SK-N-MC (cell line): ENCODE data around the gene CNTNAP3.
"Not testable (repeated sequence)": the region's sequence is repeated elsewhere in the genome, so short reads cannot be mapped to it uniquely, and the experiment has no call there.

Source experiments
- DNase-seq: peaks from one replicate; pipeline ENCODE4 v3.0.0-alpha.2; 2011; ENCODE audit warnings: low read depth, low spot score
- H3K27ac ChIP-seq: fragments of 200-600 bp; sonication (generic); 2 replicates; pipeline ENCODE4 v1.5.1; 2016; ENCODE audit warnings: mixed run types
- H3K36me3 ChIP-seq: fragments of 200-600 bp; sonication (generic); 2 replicates; pipeline ENCODE4 v1.6.1; 2017; ENCODE audit warnings: antibody characterized with exemption, low read length, mixed read lengths; ENCODE audit not compliant: insufficient read depth
- H3K4me3 ChIP-seq: fragments of 200-600 bp; sonication (generic); 2 replicates; pipeline ENCODE4 v1.5.1; 2016
- H3K9ac ChIP-seq: fragments of 200-600 bp; sonication (generic); 2 replicates; pipeline ENCODE4 v1.8.0; 2017; ENCODE audit warnings: mixed run types, mixed read lengths; ENCODE audit not compliant: insufficient read length
- H3K9me3 ChIP-seq: fragments of 200-600 bp; sonication (generic); 2 replicates; pipeline ENCODE4 v1.6.1; 2017; ENCODE audit warnings: low read depth, mild to moderate bottlenecking, antibody characterized with exemption, low read length, moderate library complexity, mixed read lengths

CNTNAP3 gene

GRCh38 chr9:39039148-39039547, 248.8 kb downstream of the CNTNAP3 start:
- H3K4me3 ChIP-seq, H3K27ac ChIP-seq, H3K36me3 ChIP-seq: not testable (repeated sequence)

GRCh38 chr9:39038221-39038620, 249.7 kb downstream of the CNTNAP3 start:
- not testable (repeated sequence) for DNase-seq

More at GRCh38 chr9:39039148-39039547, 248.8 kb downstream of the CNTNAP3 start:
- not testable (repeated sequence) for H3K9ac ChIP-seq, DNase-seq, H3K9me3 ChIP-seq

DNA sequence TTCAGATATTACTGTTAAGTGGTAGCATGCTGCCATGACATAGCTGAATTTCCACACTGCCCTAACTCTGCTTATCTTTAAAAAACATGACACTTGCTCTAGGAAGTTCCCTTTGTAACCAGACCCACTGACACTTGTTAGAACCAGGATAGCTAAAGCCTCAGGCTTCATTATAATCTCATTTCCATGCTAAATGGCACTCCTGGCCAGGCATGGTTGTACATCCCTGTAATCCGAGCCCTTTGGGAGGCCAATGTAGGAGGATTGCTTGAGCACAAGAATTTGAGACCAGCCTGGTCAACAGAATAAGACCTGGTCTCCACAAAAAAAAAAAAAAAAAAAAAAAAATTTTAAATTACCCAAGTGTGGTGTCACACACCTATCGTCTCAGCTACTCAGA, 254.1 kb downstream of the CNTNAP3 start:
- not testable (repeated sequence) for H3K36me3 ChIP-seq, H3K27ac ChIP-seq, H3K4me3 ChIP-seq, DNase-seq, H3K9me3 ChIP-seq, H3K9ac ChIP-seq

More at GRCh38 chr9:39038221-39038620, 249.7 kb downstream of the CNTNAP3 start:
- not testable (repeated sequence) for H3K36me3 ChIP-seq, H3K9me3 ChIP-seq, H3K9ac ChIP-seq, H3K4me3 ChIP-seq, H3K27ac ChIP-seq

DNA sequence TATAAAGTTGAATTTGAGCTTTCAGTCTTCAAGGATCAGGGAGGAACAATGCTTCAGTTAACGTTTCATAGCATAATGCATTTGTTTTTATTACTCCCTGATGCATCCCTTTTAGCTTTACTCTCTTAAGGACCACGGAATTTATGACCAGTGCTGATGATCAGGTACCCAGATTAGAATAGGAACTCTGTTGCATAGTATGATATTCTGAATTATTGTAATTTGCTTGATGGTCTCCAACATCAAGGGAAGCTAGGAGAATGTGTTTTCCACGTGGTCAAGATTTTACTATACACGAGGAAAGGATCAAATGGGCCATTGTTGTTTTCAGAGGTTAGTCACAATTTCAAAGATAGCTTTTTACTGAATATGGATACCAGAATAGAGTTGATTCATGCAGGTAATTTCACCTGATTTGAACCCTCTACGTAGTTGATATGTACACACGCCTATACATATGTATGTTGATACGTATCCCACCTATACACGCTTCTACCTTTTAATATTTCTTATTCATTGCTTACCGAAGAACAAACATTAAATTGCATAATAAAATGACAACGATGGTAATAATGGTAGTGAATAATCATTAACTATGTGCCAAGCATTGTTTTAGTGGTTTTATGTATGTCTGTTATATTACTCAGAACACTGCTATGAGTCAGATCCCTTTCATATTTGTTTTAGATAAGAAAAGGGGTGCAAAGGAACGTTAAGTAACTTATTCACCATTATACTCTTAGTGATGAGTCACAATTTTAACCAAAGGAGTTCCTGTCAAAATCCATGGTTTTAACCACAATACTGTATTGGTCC, 257.6 kb downstream of the CNTNAP3 start:
- H3K27ac ChIP-seq, DNase-seq, H3K36me3 ChIP-seq, H3K9ac ChIP-seq, H3K9me3 ChIP-seq, H3K4me3 ChIP-seq: not testable (repeated sequence)

DNA sequence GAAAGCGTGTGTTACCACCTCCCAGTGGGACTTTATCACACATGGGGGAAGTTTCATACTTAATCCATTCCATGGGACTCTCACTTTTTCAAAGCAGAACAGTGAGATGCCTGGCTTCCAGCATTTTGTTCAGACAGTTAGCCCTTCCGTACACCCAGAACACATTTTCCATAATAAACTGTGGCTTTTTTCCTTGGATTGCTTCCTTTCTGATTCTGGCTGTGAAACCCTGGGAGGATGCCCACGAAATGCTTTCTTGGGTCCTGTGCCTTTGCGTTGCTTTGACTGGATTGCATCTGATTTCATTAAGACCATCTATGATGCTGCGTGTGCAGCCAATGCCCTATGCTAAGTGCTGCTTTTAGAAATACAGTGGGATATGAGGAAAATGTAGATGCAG, 259.1 kb downstream of the CNTNAP3 start:
- not testable (repeated sequence) for H3K4me3 ChIP-seq, H3K9me3 ChIP-seq, DNase-seq, H3K36me3 ChIP-seq, H3K27ac ChIP-seq, H3K9ac ChIP-seq

DNA sequence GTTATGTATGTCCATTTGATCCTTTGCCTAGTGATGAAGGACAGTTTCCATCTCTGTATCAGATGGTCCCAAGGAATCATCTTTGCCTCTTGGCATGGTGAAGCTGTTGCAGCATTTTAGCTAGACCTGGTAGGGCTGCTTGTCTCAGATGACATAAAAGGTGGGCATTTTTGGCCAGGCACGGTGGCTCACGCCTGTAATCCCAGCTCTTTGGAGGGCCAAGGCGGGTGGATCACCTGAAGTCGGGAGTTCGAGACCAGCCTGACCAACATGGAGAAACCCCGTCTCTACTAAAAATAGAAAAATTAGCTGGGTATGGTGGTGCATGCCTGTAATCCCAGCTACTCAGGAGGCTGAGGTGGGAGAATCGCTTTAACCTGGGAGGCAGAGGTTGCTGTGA, 259.8 kb downstream of the CNTNAP3 start:
- not testable (repeated sequence) for H3K4me3 ChIP-seq, H3K36me3 ChIP-seq, H3K9me3 ChIP-seq, H3K9ac ChIP-seq, H3K27ac ChIP-seq, DNase-seq

DNA sequence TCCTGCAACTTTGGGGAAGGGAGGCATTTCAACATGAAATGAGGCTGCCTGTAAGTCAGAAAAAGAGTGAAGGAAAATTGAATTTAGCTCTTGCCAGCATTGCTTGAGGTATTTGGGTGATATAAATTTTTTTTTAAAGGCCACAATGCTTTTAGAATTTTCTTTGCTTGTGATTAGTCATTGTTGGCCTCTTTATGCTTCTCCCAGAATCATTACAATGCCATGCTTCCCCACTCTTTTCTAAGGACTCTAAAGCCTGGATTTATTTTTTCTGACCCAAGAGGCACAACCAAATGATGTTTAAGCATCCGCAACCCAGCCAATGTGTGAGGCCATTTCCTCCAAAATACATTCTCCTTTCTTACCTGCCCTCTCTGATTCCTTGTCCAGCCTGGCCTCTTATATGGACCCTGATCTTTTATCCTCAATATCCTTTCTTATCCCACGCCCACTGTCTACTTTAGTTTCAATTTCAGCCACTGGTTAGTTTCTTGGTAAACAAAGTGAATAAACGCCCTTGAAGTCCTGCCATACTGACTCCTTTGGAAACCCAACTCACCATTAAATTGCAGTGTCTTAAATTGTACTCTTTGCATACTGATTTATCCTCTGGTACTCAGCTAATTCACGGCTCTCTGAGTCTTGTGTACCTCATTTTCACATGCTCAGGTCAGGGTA, 261.9 kb downstream of the CNTNAP3 start:
- not testable (repeated sequence) for H3K27ac ChIP-seq, H3K4me3 ChIP-seq, DNase-seq, H3K9me3 ChIP-seq, H3K36me3 ChIP-seq, H3K9ac ChIP-seq
